ENCODE measurements around the gene MPHOSPH9. TPM values are rescaled to one million over a fixed set of nuclear protein-coding genes. Genes with fewer than 3 reads are reported as not detected.
A peak's percentile ranks its signal among the peaks of the same experiment; 100 is the strongest.

The MPHOSPH9 gene
- total and polyA plus RNA-seq, 2 donors (not counting 1 experiment from before 2014, with no cell fraction given) = 11.8 to 45.1 TPM

DNA sequence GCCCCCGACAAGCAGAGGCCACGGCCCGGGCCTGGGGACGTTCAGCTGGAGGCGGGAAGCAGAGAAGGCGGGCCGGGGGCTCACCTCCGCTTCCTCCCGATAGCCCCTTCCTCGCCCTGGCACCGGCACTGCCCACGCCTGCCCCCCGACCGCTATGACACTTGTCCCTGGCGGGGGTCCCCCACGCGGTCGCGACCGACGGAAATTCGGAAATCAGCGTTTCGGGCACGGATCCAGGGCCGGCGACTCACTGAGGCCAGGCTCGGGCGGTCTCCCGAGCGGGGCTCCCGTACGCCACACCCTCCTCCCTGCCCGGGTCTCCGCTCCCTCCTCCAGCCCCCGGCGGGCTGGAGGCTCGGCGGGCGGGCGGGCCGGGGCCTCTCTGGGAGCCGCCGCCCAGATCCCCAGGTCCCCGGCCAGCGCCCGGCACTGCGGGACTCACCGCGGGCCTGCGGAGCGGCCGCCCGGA is 82.6 kb downstream of the MPHOSPH9 start:
- no peaks in the 10 kb centered on the region for H3K36me3 ChIP-seq (replicated peaks in 1 of 2; ENCODE audit: control extremely low read depth in 1 of 2, control insufficient read depth in 1 of 2, extremely low read depth in 1 of 2, insufficient read depth in 2 of 2, low read length in 1 of 2)
- no peaks in the 10 kb centered on the region for H3K27me3 Mint-ChIP-seq
- peak overlapping the region; percentile 76 for H3K4me3 Mint-ChIP-seq
- no peaks in the 10 kb centered on the region for H3K9me3 Mint-ChIP-seq (ENCODE audit: insufficient read depth)
- peak overlapping the region; percentile 78 for H2AFZ ChIP-seq (ENCODE audit: insufficient read depth, low read depth, low read length, poor library complexity, severe bottlenecking)
- TF ChIP-seq, protein P1, sequence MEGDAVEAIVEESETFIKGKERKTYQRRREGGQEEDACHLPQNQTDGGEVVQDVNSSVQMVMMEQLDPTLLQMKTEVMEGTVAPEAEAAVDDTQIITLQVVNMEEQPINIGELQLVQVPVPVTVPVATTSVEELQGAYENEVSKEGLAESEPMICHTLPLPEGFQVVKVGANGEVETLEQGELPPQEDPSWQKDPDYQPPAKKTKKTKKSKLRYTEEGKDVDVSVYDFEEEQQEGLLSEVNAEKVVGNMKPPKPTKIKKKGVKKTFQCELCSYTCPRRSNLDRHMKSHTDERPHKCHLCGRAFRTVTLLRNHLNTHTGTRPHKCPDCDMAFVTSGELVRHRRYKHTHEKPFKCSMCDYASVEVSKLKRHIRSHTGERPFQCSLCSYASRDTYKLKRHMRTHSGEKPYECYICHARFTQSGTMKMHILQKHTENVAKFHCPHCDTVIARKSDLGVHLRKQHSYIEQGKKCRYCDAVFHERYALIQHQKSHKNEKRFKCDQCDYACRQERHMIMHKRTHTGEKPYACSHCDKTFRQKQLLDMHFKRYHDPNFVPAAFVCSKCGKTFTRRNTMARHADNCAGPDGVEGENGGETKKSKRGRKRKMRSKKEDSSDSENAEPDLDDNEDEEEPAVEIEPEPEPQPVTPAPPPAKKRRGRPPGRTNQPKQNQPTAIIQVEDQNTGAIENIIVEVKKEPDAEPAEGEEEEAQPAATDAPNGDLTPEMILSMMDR (IDR thresholded peaks at IDR 0.05) = no peak
- TF ChIP-seq EZH2 (IDR thresholded peaks at IDR 0.05; ENCODE audit: borderline replicate concordance, insufficient read depth, low read depth, low read length, poor library complexity, severe bottlenecking) = no peak
- peaks cover 24% of the 10 kb centered on the region for H3K4me1 Mint-ChIP-seq
- peak overlapping the region; percentile 86 for H3K4me2 ChIP-seq (replicated peaks; ENCODE audit: low read depth, low read length, poor library complexity, severe bottlenecking)
- H3K4me3 ChIP-seq (ENCODE audit: control extremely low read depth in 1 of 5, extremely low read depth in 1 of 5, insufficient read depth in 1 of 5, low read depth in 2 of 5, low read length in 4 of 5) = peak overlapping the region; percentile 13 to 62 (median 58)
- peaks cover 24% of the 10 kb centered on the region for H3K79me2 ChIP-seq (ENCODE audit: control insufficient read depth, insufficient read depth, low read length)
- H3K9ac ChIP-seq (ENCODE audit: low read length) = peak overlapping the region; percentile 67
- no peaks in the 10 kb centered on the region for H3K9me3 ChIP-seq (ENCODE audit: control extremely low read depth in 1 of 3, control insufficient read depth in 2 of 3, insufficient read depth in 1 of 3, low read length in 2 of 3)
- POLR2A ChIA-PET = no interaction called here
- peaks cover 0 to 7% (median 2%) of the 10 kb centered on the region in 4 experiments for H3K27me3 ChIP-seq (replicated peaks in 1 of 4; ENCODE audit: control extremely low read depth in 1 of 4, control insufficient read depth in 3 of 4, insufficient read depth in 4 of 4, low read length in 3 of 4)
- H3K27ac ChIP-seq (ENCODE audit: low read length in 2 of 2) = no peak overlapping the region
- H3K4me1 ChIP-seq (ENCODE audit: control insufficient read depth in 2 of 2, insufficient read depth in 2 of 2, low read length in 2 of 2) = peaks cover 10 to 29% of the 10 kb centered on the region in 2 donors
- ATAC-seq (ENCODE audit: low read depth) = peak; percentile 18
- H4K20me1 ChIP-seq (ENCODE audit: control insufficient read depth, insufficient read depth, low read length, poor library complexity, severe bottlenecking) = no peaks in the 10 kb centered on the region
- peak overlapping the region; percentile 59 for H3K27ac Mint-ChIP-seq
- peak; percentile 48 for DNase-seq
- CTCF ChIA-PET = interaction anchor here (1.0 to 9.5 kb wide), 7 partner anchors 7 to 107 kb away, joined by 3 to 69 read pairs (median 5); no protein-coding TSS in a partner anchor
- intact Hi-C loops (cut with micrococcal nuclease) = loop anchor here (2.0 to 5.0 kb wide), 4 partner anchors 36 to 176 kb away; partner anchors contain the start of genes MPHOSPH9, MTRFR and OGFOD2
- under 1% methylated on average over 54 of the region's 54 CpGs for WGBS (ENCODE audit: insufficient coverage)
